HG03558 (cell line): Measurements from ENCODE around the gene SCN7A.

Source experiments
- ATAC-seq: cut with Tn5 transposase; IDR thresholded peaks from one replicate; pipeline ENCODE4 v1.9.1; 2021; ENCODE audit warnings: moderate number of reproducible peaks; ENCODE audit not compliant: unreplicated experiment; ENCODE audit errors: extremely low read depth

SCN7A gene

GRCh38 chr2:166494140-166494624, at the start of gene SCN7A:
Gene SCN7A, minus strand, starts transcription at chr2:166494249. Its CDS starts 16,553 bp downstream, at chr2:166477696.
- ATAC-seq, result no peak

- ATAC-seq, result peak; percentile 96
Observed at GRCh38 chr2:166539340-166540162, 45.5 kb upstream of the SCN7A start.

GRCh38 chr2:166536111-166536510, 42.1 kb upstream of the SCN7A start:
- ATAC-seq, result no peak

- ATAC-seq, result no peak
Observed at GRCh38 chr2:166521155-166521554, 27.1 kb upstream of the SCN7A start.

- ATAC-seq, result no peak
Observed at GRCh38 chr2:166520604-166521003, 26.6 kb upstream of the SCN7A start.

- no peak for ATAC-seq
Observed at GRCh38 chr2:166519391-166519962, 25.4 kb upstream of the SCN7A start.

GRCh38 chr2:166518634-166519390, 24.8 kb upstream of the SCN7A start:
- ATAC-seq, result no peak

- no peak for ATAC-seq
Observed at GRCh38 chr2:166517533-166518061, 23.5 kb upstream of the SCN7A start.

GRCh38 chr2:166516712-166517303, 22.8 kb upstream of the SCN7A start:
- no peak for ATAC-seq

GRCh38 chr2:166513952-166514351, 19.9 kb upstream of the SCN7A start:
- no peak for ATAC-seq

- ATAC-seq, result no peak
Observed at GRCh38 chr2:166499281-166499680, 5.2 kb upstream of the SCN7A start.

- no peak for ATAC-seq
Observed at GRCh38 chr2:166491461-166491860, 2.6 kb downstream of the SCN7A start.

GRCh38 chr2:166487171-166487570, 6.9 kb downstream of the SCN7A start:
- ATAC-seq, result no peak

GRCh38 chr2:166485558-166486178, 8.4 kb downstream of the SCN7A start:
- ATAC-seq, result no peak

GRCh38 chr2:166472332-166472731, 21.7 kb downstream of the SCN7A start:
- ATAC-seq, result no peak

- ATAC-seq, result no peak
Observed at GRCh38 chr2:166468124-166469024, 25.7 kb downstream of the SCN7A start.

- no peak for ATAC-seq
Observed at GRCh38 chr2:166464187-166464586, 29.9 kb downstream of the SCN7A start.

- ATAC-seq, result no peak
Observed at GRCh38 chr2:166463640-166464039, 30.4 kb downstream of the SCN7A start.

- no peak for ATAC-seq
Observed at GRCh38 chr2:166458674-166459073, 35.4 kb downstream of the SCN7A start.
